ENCODE measurements around the gene MCC. TPM values are rescaled to one million over a fixed set of nuclear protein-coding genes. Genes with fewer than 3 reads are reported as not detected.

Gene MCC
- total and polyA plus RNA-seq, 9 donors, result 29.8 to 262 (median 108) TPM

- 83 to 91% (median 89%) methylated on average over 3 of the region's 3 CpGs for WGBS, 3 donors
- Histone ChIP-seq H3K27me3 (no peaks in the 10 kb centered on the region), H3K36me3 (no peaks in the 10 kb centered on the region), H3K4me3 (no peak overlapping the region), H3K9me3 (no peaks in the 10 kb centered on the region), H3K27ac (no peak overlapping the region), H3K4me1 (ENCODE audit: insufficient read depth) (peaks cover 6% of the 10 kb centered on the region)
- TF ChIP-seq EP300 (IDR thresholded peaks at IDR 0.05) (no peak), CTCF (IDR thresholded peaks at IDR 0.05) (no peak), POLR2A (IDR thresholded peaks at IDR 0.05) (no peak)
- DNase-seq, result no peak
- intact Hi-C loops (cut with DNase I), result no loop called here
Measured at GRCh38 chr5:113205807-113206206, 282.4 kb downstream of the MCC start.

GRCh38 chr5:113205323-113205722 is 282.9 kb downstream of the MCC start:
- 66 to 82% (median 82%) methylated on average over 1 of the region's 1 CpG for WGBS, 3 donors
- Histone ChIP-seq H3K27ac (no peak overlapping the region), H3K4me1 (ENCODE audit: insufficient read depth) (peaks cover 6% of the 10 kb centered on the region), H3K9me3 (no peaks in the 10 kb centered on the region), H3K27me3 (no peaks in the 10 kb centered on the region), H3K4me3 (no peak overlapping the region), H3K36me3 (no peaks in the 10 kb centered on the region)
- intact Hi-C loops (cut with DNase I), result no loop called here
- no peak for DNase-seq
- TF ChIP-seq EP300 (IDR thresholded peaks at IDR 0.05), result no peak
- no peak for TF ChIP-seq POLR2A (IDR thresholded peaks at IDR 0.05)
- TF ChIP-seq CTCF (IDR thresholded peaks at IDR 0.05), result no peak

- intact Hi-C loops (cut with DNase I), result no loop called here
- H3K36me3 ChIP-seq, result no peaks in the 10 kb centered on the region
- DNase-seq, result peak; percentile 61 to 79 (median 74)
Measured at GRCh38 chr5:113204525-113205161, 283.6 kb downstream of the MCC start.

GRCh38 chr5:113203916-113204315 is 284.3 kb downstream of the MCC start:
- TF ChIP-seq POLR2A (IDR thresholded peaks at IDR 0.05) (no peak), CTCF (IDR thresholded peaks at IDR 0.05) (no peak), EP300 (IDR thresholded peaks at IDR 0.05) (no peak)
- Histone ChIP-seq H3K4me1 (ENCODE audit: insufficient read depth) (peaks cover 9% of the 10 kb centered on the region), H3K27me3 (no peaks in the 10 kb centered on the region), H3K27ac (no peak overlapping the region), H3K9me3 (no peaks in the 10 kb centered on the region), H3K36me3 (no peaks in the 10 kb centered on the region), H3K4me3 (no peak overlapping the region)
- intact Hi-C loops (cut with DNase I), result no loop called here
- DNase-seq, result no peak
- WGBS, 3 donors, result 93 to 95% (median 94%) methylated on average over 7 of the region's 7 CpGs

More at GRCh38 chr5:113204525-113205161, 283.6 kb downstream of the MCC start:
- no peaks in the 10 kb centered on the region for H3K9me3 ChIP-seq
- H3K27me3 ChIP-seq, result no peaks in the 10 kb centered on the region
- H3K4me3 ChIP-seq, result no peak overlapping the region
- H3K27ac ChIP-seq, result no peak overlapping the region
- TF ChIP-seq CTCF (IDR thresholded peaks at IDR 0.05) (no peak), POLR2A (IDR thresholded peaks at IDR 0.05) (no peak), EP300 (IDR thresholded peaks at IDR 0.05) (no peak)
- 64 to 75% (median 72%) methylated on average over 7 of the region's 7 CpGs for WGBS, 3 donors
- peaks cover 7% of the 10 kb centered on the region for H3K4me1 ChIP-seq (ENCODE audit: insufficient read depth)

All from ovary (tissue), 9 donors.